Adrenal gland (tissue), 12 donors: ENCODE data around the gene BRAT1. TPM values are rescaled to one million over a fixed set of nuclear protein-coding genes. Genes with fewer than 3 reads are reported as not detected.

Experiments used
- DNase-seq, 7 donors: peaks; one replicate each; pipeline ENCODE4 v3.0.0-alpha.2; 2019 to 2020
- H3K27ac ChIP-seq, 5 donors: fragments of 200-600 bp; sonication (generic) in 4 of 5; 1 replicate in 3 of 5; 2 replicates in 2 of 5; pipeline versions ENCODE4 v1.5.1 to v1.8.0; 2016 to 2020; ENCODE audit warnings: mild to moderate bottlenecking in 1 of 5
- H3K27me3 ChIP-seq: fragments of 200-600 bp; 2 replicates; pipeline ENCODE4 v1.8.0; 2021
- H3K36me3 ChIP-seq, 2 donors: fragments of 200-600 bp; replicated peaks in 1 of 2; 1 replicate in 1 of 2; 2 replicates in 1 of 2; pipeline versions ENCODE4 v1.5.1 to v1.8.0; 2018 to 2022
- H3K4me1 ChIP-seq, 2 donors: fragments of 200-600 bp; replicated peaks in 1 of 2; 1 replicate in 1 of 2; 2 replicates in 1 of 2; pipeline versions ENCODE4 v1.5.1 to v1.8.0; 2018 to 2021
- H3K4me3 ChIP-seq, 4 donors: fragments of 200-600 bp; sonication (generic) in 3 of 4; one replicate each; pipeline ENCODE4 v1.5.1; 2016 to 2018
- H3K9me3 ChIP-seq, 3 donors: fragments of 200-600 bp; sonication (generic) in 1 of 3; replicated peaks in 1 of 3; 1 replicate in 2 of 3; 2 replicates in 1 of 3; pipeline versions ENCODE4 v1.5.1 to v1.8.0; 2016 to 2021
- POLR2A ChIP-seq, 2 donors: fragments of 450-650 bp; IDR thresholded peaks; one replicate each; pipeline ENCODE4 v1.6.1; 2017; ENCODE audit warnings: antibody characterized with exemption in 2 of 2, mild to moderate bottlenecking in 2 of 2, moderate library complexity in 1 of 2
- WGBS, 4 donors: extraction: QIAGEN DNeasy Blood & Tissue Kit in 2 of 4; methylation state at CpG; one replicate each; pipeline versions ENCODE4 v1.1.5 to v1.1.7; 2013 to 2017; 5-methylcytosine and 5-hydroxymethylcytosine counted together
- intact Hi-C, 2 donors: fragments of 100-400 bp; cut with DNase I; formaldehyde crosslinking; loops; one replicate each; pipeline versions ENCODE4 v1.14.1 to v1.15.0; 2022 to 2023
- polyA plus RNA-seq, 3 donors: library from polyadenylated mRNA; stranded (reverse); fragments of 200-250 nt in 2 of 3; fragments of 350-450 nt in 1 of 3; fragmentation: Illumina TruSeq in 1 of 3; extraction: RNeasy Lipid Tissue Mini Kit (QIAGEN cat#74804) in 1 of 3; gene quantifications; one replicate each; pipeline ENCODE4 v1.2.3, GENCODE V29; 2013 to 2014
- total RNA-seq, 9 donors: library from RNA; depleted of rRNA in 4 of 9; stranded (reverse); fragments of >200 nt in 4 of 9; fragments of 120-200 nt in 1 of 9; fragmentation: NEBNext Ultra II Directional in 1 of 9; extraction: Animal tissue kit (Norgen Biotek cat#: 25700) in 1 of 9; gene quantifications; one replicate each; pipeline versions ENCODE4 v1.1.0 to v1.2.4, GENCODE V29; 2013 to 2023
- TF ChIP-seq, protein P1 (sequence below), 6 experiments: fragments of 450-650 bp in 4 of 6; fragments of 200-600 bp in 2 of 6; sonication (generic) in 1 of 6; IDR thresholded peaks; 1 replicate in 5 of 6; 2 replicates in 1 of 6; pipeline versions ENCODE4 v1.5.1 to v1.8.0; 2016 to 2021; ENCODE audit warnings: antibody characterized with exemption in 6 of 6, mild to moderate bottlenecking in 2 of 6, moderate library complexity in 1 of 6
- donor health status: healthy with polysubstance abuse.
- donor health status: Bipolar disorder and iron deficiency.
- donor health status: DM: yes; HTN: yes; CAD: no.
- donor health status: DM: no; HTN: no; CAD: no.
- donor health status: DM: no; HTN: no; CAD: no.
- donor health status: DM: yes; HTN: yes; CAD: no.

Gene BRAT1
- total and polyA plus RNA-seq, 12 donors, result 3.7 to 120 (median 72.4) TPM

DNA sequence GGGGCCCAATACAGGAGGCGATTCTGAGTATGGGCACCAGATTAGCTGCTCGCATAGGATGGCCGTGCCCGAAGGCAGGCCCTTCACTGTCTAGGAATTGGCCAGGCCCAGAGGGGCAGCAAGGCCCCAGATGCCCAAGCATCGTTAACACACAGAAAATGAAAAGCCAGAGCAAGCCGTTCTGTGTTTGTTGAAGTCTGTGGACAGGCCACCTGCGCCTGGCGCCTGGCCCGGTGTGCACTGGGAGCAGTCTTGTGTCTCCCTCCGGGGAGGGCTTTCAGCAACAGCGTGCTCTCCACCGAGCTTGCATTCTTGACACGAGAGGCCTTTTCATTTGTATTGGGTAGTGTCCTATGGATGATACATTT, 41.9 kb upstream of the BRAT1 start:
- Histone ChIP-seq H3K27me3 (no peaks in the 10 kb centered on the region), H3K4me1 (no peaks in the 10 kb centered on the region), H3K4me3 (no peak overlapping the region), H3K36me3 (peaks cover 0 to 58% of the 10 kb centered on the region in 2 donors), H3K27ac (no peak overlapping the region), H3K9me3 (no peaks in the 10 kb centered on the region)
- DNase-seq, result no peak
- 73 to 94% (median 90%) methylated on average over 13 of the region's 13 CpGs for WGBS, 4 donors
- TF ChIP-seq POLR2A (IDR thresholded peaks at IDR 0.05), result no peak
- TF ChIP-seq, protein P1, sequence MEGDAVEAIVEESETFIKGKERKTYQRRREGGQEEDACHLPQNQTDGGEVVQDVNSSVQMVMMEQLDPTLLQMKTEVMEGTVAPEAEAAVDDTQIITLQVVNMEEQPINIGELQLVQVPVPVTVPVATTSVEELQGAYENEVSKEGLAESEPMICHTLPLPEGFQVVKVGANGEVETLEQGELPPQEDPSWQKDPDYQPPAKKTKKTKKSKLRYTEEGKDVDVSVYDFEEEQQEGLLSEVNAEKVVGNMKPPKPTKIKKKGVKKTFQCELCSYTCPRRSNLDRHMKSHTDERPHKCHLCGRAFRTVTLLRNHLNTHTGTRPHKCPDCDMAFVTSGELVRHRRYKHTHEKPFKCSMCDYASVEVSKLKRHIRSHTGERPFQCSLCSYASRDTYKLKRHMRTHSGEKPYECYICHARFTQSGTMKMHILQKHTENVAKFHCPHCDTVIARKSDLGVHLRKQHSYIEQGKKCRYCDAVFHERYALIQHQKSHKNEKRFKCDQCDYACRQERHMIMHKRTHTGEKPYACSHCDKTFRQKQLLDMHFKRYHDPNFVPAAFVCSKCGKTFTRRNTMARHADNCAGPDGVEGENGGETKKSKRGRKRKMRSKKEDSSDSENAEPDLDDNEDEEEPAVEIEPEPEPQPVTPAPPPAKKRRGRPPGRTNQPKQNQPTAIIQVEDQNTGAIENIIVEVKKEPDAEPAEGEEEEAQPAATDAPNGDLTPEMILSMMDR (IDR thresholded peaks at IDR 0.05), result no peak
- intact Hi-C loops, result no loop called here

DNA sequence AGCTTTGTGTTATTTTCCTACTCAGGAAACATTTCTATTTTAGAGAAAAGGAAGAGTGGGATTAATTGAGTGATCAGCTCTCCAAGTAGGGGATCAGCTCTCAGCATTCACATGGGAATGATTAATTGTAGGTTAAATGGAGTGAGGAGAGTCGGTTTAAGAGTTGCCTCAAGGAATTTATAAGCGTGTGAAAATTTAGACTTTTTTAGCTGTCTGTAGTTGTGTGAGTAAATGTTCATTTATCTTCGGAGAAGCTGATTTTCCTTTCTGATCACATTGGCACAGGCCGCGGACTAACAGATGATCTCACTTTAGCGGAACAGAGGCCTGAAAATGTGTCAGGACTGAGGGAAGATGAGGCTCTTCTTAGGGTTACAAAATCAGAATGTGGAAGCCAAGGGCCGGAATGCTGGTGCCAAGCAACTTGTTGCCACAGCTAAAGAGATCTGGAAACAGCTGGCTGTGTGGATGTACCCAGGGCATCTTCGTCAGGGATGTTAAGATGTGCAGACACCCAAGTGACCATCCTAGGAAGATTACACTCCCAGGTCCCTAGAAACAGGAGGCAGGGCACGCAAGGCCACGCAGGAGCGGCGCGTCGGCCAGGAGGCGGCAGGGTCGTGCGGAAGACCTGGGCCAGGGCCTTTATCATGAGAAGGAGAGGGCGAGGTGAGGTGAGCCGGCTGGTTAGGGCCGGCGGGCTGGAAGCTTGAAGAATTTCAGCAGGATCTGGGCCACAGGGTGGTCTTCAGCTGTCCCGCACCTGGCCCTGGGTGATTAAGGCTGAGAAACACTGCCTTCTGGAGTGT, 41.3 kb upstream of the BRAT1 start:
- Histone ChIP-seq H3K4me3 (no peak overlapping the region), H3K4me1 (no peaks in the 10 kb centered on the region), H3K9me3 (no peaks in the 10 kb centered on the region), H3K27ac (no peak overlapping the region), H3K36me3 (peaks cover 0 to 63% of the 10 kb centered on the region in 2 donors), H3K27me3 (no peaks in the 10 kb centered on the region)
- intact Hi-C loops, result no loop called here
- WGBS, 4 donors, result 82 to 91% (median 90%) methylated on average over 20 to 22 of the region's 22 CpGs
- DNase-seq, result no peak
- TF ChIP-seq POLR2A (IDR thresholded peaks at IDR 0.05), result no peak
- TF ChIP-seq, protein P1 (IDR thresholded peaks at IDR 0.05), result no peak

DNA sequence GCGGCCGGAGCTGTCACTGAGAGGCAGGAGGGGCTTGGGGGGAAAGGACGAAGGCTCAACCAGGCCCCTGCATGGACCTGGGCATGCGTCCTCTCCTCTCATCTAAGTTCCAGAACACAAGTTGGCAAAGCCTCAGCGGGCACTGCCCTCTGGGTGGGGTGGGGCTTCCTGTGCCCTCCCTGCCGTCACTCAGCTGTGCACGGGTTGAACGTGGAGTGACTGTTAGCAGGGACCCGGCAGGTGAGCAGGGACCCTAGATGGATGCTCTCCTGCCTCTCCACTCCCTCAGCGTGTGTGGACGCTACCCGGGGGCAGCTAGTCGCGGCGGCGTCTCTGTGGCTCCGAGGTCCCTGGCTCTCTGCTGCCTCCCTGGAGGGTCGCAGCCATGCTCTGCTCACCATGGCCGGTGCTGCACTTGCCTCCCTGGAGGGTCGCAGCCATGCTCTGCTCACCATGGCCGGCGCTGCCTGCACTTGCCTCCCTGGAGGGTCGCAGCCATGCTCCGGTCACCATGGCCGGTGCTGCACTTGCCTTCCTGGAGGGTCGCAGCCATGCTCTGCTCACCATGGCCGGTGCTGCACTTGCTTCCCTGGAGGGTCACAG, 40.0 kb upstream of the BRAT1 start:
- peaks cover 0 to 60% of the 10 kb centered on the region in 2 donors for H3K36me3 ChIP-seq
- H3K27ac ChIP-seq, result no peak overlapping the region
- intact Hi-C loops, result no loop called here
- TF ChIP-seq, protein P1 (IDR thresholded peaks at IDR 0.05), result no peak
- TF ChIP-seq POLR2A (IDR thresholded peaks at IDR 0.05), result no peak
- H3K9me3 ChIP-seq, result no peaks in the 10 kb centered on the region
- H3K27me3 ChIP-seq, result no peaks in the 10 kb centered on the region
- no peak overlapping the region for H3K4me3 ChIP-seq
- H3K4me1 ChIP-seq, result no peaks in the 10 kb centered on the region
- no peak for DNase-seq
- whole genome bisulfite sequencing, 4 donors, result 92 to 95% (median 93%) methylated on average over 9 to 27 of the region's 27 CpGs

DNA sequence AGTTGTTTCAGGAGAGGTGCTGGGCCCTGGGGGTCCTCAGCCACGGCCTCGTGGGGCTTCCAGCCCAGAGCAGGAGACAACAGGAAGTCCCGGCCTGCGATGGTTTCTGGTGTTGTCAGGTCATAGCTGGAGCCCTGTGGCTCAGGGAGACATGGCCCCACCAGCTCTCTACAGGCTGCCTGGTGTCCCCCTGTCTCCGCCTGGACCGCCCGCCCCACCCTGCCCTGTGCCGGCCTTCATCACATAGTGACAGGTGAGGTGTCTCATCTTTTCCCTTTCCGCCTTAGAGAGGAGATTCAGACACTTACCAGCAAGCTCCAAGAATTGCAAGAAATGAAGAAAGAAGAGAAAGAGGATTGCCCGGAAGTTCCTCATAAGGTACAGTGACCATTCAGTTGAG, 39.3 kb upstream of the BRAT1 start:
- Histone ChIP-seq H3K27ac (no peak overlapping the region), H3K27me3 (no peaks in the 10 kb centered on the region), H3K4me3 (no peak overlapping the region), H3K9me3 (no peaks in the 10 kb centered on the region), H3K4me1 (no peaks in the 10 kb centered on the region), H3K36me3 (peaks cover 0 to 63% of the 10 kb centered on the region in 2 donors)
- TF ChIP-seq, protein P1 (IDR thresholded peaks at IDR 0.05), result no peak
- TF ChIP-seq POLR2A (IDR thresholded peaks at IDR 0.05), result no peak
- intact Hi-C loops, result no loop called here
- WGBS, 4 donors, result 84 to 94% (median 91%) methylated on average over 4 to 10 of the region's 10 CpGs
- no peak for DNase-seq
